ENCODE results near the gene CCDC146.

Gene CCDC146

DNA sequence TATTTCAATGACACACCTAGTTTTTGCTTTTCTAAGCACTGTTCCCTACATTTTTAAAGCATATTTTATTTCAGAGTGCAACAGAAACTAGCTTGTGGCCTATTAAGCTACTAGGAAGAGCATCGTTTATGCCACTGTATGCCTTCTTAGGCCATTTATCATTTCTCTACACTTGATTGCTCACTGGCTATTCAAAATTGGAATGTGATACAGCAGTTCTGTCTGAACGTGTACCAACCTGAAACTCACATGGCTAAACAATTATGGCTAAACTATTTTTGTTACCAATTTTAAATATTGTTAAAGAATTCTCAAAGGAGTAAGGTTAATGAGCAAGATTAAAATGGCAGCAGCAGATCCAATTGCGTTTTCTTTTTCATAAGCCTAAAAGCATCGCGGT, 188.6 kb downstream of the CCDC146 start:
- DNase-seq (ENCODE audit: low spot score), result no peak
- in situ Hi-C loops (cut with MboI; ENCODE audit: low pct_unique_long_range_greater_than_20kb, low sequenced_read_pairs, unreplicated experiment), result no loop called here
- TF ChIP-seq, protein P1, sequence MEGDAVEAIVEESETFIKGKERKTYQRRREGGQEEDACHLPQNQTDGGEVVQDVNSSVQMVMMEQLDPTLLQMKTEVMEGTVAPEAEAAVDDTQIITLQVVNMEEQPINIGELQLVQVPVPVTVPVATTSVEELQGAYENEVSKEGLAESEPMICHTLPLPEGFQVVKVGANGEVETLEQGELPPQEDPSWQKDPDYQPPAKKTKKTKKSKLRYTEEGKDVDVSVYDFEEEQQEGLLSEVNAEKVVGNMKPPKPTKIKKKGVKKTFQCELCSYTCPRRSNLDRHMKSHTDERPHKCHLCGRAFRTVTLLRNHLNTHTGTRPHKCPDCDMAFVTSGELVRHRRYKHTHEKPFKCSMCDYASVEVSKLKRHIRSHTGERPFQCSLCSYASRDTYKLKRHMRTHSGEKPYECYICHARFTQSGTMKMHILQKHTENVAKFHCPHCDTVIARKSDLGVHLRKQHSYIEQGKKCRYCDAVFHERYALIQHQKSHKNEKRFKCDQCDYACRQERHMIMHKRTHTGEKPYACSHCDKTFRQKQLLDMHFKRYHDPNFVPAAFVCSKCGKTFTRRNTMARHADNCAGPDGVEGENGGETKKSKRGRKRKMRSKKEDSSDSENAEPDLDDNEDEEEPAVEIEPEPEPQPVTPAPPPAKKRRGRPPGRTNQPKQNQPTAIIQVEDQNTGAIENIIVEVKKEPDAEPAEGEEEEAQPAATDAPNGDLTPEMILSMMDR (IDR thresholded peaks at IDR 0.05; ENCODE audit: extremely low read depth, insufficient read depth, missing control alignments), result no peak

DNA sequence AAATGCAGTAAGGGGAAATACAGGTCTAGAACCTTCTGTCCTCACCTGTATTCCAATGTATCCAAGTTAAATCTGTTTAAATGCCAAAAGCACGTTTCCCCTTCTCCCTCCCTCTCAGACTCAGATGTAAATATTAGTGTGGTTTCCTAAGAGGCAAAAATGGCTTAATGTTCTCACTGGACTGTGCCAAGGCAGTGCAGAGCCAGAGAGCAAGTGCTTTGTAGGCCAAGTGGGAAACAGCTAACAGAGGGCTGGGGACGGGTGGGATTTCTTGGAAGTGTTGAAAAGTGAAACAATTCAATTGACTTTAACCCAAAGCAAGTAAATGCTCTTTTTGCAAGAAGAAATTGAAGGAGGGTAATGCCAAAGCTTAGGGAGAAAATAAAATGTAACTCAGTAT, 190.7 kb downstream of the CCDC146 start:
- in situ Hi-C loops (cut with MboI; ENCODE audit: low pct_unique_long_range_greater_than_20kb, low sequenced_read_pairs, unreplicated experiment), result no loop called here
- DNase-seq (ENCODE audit: low spot score), result no peak
- TF ChIP-seq, protein P1 (IDR thresholded peaks at IDR 0.05; ENCODE audit: extremely low read depth, insufficient read depth, missing control alignments), result no peak

DNA sequence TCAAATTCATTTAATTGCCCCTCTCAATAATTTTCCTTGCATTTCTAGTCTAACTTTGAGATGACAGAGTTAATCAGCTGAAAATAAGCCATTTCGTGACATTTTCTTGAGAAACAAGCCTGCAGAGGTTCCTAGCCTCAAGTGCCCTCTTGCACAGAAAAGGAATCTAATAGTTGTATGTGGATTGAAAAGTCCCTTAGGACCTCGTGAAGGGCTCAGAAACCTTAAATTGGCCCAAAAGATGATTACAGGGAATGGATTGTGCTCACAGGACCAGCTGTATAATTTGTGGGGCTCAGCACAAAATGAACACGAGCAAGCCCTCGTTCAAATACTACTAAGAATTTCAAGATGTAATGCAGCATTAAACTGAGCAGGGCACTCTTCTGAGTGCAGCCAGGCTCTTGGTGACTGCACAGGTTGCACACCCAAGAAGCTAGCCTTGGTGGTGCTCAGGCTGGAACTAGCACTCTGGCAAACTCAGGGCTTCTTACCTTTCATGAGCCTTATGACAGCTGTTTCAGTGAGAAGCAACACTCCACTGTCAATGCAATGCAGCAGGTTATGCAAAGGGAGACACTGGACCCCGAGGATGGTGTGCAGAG, 191.6 kb downstream of the CCDC146 start:
- TF ChIP-seq, protein P1 (IDR thresholded peaks at IDR 0.05; ENCODE audit: extremely low read depth, insufficient read depth, missing control alignments), result no peak
- no peak for DNase-seq (ENCODE audit: low spot score)
- in situ Hi-C loops (cut with MboI; ENCODE audit: low pct_unique_long_range_greater_than_20kb, low sequenced_read_pairs, unreplicated experiment), result no loop called here

DNA sequence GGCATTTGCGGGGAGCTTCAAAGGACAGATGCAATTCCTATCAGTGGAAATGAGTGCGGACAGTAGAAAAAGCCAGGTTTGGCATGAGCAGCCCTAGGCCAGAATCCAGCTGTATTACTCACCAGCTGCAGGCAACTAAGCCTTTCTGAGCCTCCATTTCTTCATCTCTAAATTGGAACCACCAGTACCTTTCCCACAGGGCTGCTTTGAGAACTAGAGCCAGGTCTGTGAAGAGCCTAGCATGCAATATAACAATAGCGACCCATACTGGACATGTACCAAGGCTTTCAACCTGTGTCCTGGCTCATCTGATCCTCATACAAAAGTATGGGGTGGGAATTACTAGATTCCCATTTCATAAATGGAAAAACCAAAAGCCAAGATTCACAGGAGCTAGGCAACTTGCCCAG, 192.8 kb downstream of the CCDC146 start:
- TF ChIP-seq, protein P1 (IDR thresholded peaks at IDR 0.05; ENCODE audit: extremely low read depth, insufficient read depth, missing control alignments), result no peak
- in situ Hi-C loops (cut with MboI; ENCODE audit: low pct_unique_long_range_greater_than_20kb, low sequenced_read_pairs, unreplicated experiment), result no loop called here
- DNase-seq (ENCODE audit: low spot score), result no peak

DNA sequence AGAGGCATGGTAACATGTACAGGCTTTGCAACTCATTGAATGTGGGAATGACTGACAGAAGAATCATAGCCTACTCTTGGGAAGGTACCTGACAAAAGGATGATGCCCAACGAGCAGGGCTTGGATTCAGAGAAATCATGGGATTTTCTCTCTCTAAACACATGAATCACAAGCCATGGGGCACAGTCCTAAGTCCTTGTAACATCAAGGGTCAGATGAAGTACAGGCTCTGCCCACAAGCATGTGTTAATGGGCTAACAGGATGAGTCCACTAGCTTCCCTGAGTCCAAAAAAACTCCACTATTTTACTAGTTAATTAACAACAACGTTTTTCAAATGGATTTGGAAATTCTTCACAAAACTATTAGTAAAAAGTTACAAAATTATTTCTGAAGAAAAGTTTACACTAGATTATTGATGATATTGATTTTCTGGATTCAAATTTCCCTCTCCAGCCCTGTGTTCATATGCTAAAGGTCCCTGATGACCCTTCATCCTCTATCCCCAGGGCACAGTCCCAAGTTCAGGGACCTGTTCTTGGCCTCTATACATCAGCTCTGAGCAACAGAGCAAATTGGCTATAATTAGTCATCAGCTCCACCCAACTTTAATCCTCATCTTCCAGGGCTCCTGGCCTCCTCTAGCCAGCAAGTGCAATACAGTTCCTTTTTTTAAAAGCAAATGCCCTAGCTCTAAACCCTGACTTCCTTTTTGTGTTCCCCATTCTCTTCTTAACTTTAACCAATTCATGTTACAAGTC, 194.0 kb downstream of the CCDC146 start:
- TF ChIP-seq, protein P1 (IDR thresholded peaks at IDR 0.05; ENCODE audit: extremely low read depth, insufficient read depth, missing control alignments), result no peak
- in situ Hi-C loops (cut with MboI; ENCODE audit: low pct_unique_long_range_greater_than_20kb, low sequenced_read_pairs, unreplicated experiment), result no loop called here
- no peak for DNase-seq (ENCODE audit: low spot score)

DNA sequence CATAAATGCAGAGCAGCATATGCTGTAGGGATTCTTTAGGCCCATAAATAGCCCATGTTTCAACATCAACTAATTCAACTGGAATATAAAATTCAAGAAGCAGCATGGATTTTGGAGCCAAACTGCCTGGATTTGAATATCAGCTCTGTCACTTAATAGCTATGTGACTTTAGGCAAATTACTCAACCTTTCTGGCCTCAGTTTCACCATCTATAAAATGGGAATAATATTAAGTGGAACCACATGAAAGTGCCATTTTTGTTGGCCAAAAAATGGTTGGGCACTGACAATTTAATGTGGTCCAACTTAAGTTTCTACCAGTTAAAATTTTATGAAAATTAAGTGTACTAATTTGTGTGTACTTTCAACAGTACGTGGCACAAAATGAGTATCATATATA, 195.6 kb downstream of the CCDC146 start:
- DNase-seq (ENCODE audit: low spot score), result no peak
- TF ChIP-seq, protein P1 (IDR thresholded peaks at IDR 0.05; ENCODE audit: extremely low read depth, insufficient read depth, missing control alignments), result no peak
- in situ Hi-C loops (cut with MboI; ENCODE audit: low pct_unique_long_range_greater_than_20kb, low sequenced_read_pairs, unreplicated experiment), result no loop called here

All from GM13977 (cell line).